Gastrocnemius medialis (tissue), 4 donors: Measurements from ENCODE around the gene BBOF1.

ENCODE experiments used
- CTCF ChIP-seq, 5 experiments: fragments of 450-650 bp in 3 of 5; fragments of 200-600 bp in 2 of 5; sonication (generic) in 2 of 5; IDR thresholded peaks in 4 of 5; conservative IDR thresholded peaks in 1 of 5; 1 replicate in 4 of 5; 2 replicates in 1 of 5; pipeline ENCODE4 v1.5.1; 2016 to 2019; ENCODE audit warnings: antibody characterized with exemption in 5 of 5, mild to moderate bottlenecking in 3 of 5, moderate library complexity in 3 of 5
- POLR2A ChIP-seq, 2 donors: fragments of 450-650 bp; IDR thresholded peaks; one replicate each; pipeline ENCODE4 v1.6.1; 2017; ENCODE audit warnings: antibody characterized with exemption in 2 of 2, mild to moderate bottlenecking in 2 of 2, moderate library complexity in 2 of 2

- no peak for TF ChIP-seq CTCF (IDR thresholded peaks at IDR 0.05 in 4 of 5, conservative IDR thresholded peaks at IDR 0.05 in 1 of 5)
- peak in 1 of 2 donors; percentile 17 for TF ChIP-seq POLR2A (IDR thresholded peaks at IDR 0.05)
Observed at GRCh38 chr14:74085047-74085637, 66.0 kb downstream of the BBOF1 start.
